K562 (cell line): ENCODE measurements around the gene CCNY. TPM values are rescaled to one million over a fixed set of nuclear protein-coding genes. Genes with fewer than 3 reads are reported as not detected.

Experiments used
- ATAC-seq: fragments of 200-7000 bp; cut with Tn5 transposase; 3 replicates; pipeline ENCODE4 v1.9.1; 2020; ENCODE audit warnings: moderate library complexity
- BruUV-seq: library from RNA; stranded (reverse); fragments of 400-500 nt; replicated peaks from 2 replicates; lab custom pipeline; 2021; lab: Mats Ljungman, UMichigan
- CTCF ChIA-PET: fragments of 300-600 bp; formaldehyde crosslinking; extraction: SDS; loops from one replicate; lab custom pipeline; 2021; ENCODE audit warnings: low intra/inter-chr PET ratio; lab: Yijun Ruan, JAX
- POLR2A ChIA-PET: fragments of 300-600, 350-650 bp; sonication (Branson Sonifier 250); formaldehyde crosslinking; extraction: SDS; loops from one replicate; lab custom pipeline; 2021; ENCODE audit warnings: antibody characterized with exemption, inconsistent platforms; lab: Yijun Ruan, JAX
- DNase-seq, 4 experiments: peaks; one replicate each; pipeline versions ENCODE4 v3.0.0 to v3.0.0-alpha.2; 2011 to 2018; ENCODE audit warnings: low spot score in 3 of 4, mixed read lengths in 3 of 4; ENCODE audit errors: extremely low read depth in 1 of 4
- FAIRE-seq: peaks from 2 replicates; lab custom pipeline; 2011; peaks lifted over from hg19 to GRCh38; lab: Jason Lieb, UNC
- H2AFZ ChIP-seq: 2 replicates; pipeline ENCODE4 v1.6.0; 2011; ENCODE audit warnings: low read depth, low read length, control low read depth, inconsistent platforms
- H3K27ac ChIP-seq: fragments of 200-600 bp; 3 replicates; pipeline ENCODE4 v1.8.0; 2011; ENCODE audit warnings: low read depth, mild to moderate bottlenecking, control low read depth, inconsistent platforms, low read length, moderate library complexity, mixed read lengths; ENCODE audit errors: extremely low read depth
- H3K27me3 ChIP-seq, 2 experiments: fragments of 300-600 bp in 1 of 2; 2 replicates in 1 of 2; 3 replicates in 1 of 2; pipeline versions ENCODE4 v1.6.0 to v1.8.0; 2011; ENCODE audit warnings: inconsistent platforms in 2 of 2, low read length in 2 of 2, mild to moderate bottlenecking in 1 of 2, mixed read lengths in 1 of 2, moderate library complexity in 1 of 2; ENCODE audit not compliant: control insufficient read depth in 2 of 2, insufficient read depth in 2 of 2
- H3K36me3 ChIP-seq: fragments of 300-600 bp; 3 replicates; pipeline ENCODE4 v1.8.0; 2011; ENCODE audit warnings: mild to moderate bottlenecking, low read length, inconsistent platforms; ENCODE audit not compliant: control insufficient read depth, insufficient read depth
- H3K4me1 ChIP-seq, 2 experiments: fragments of 200-600 bp in 1 of 2; replicated peaks in 1 of 2; 2 replicates in 1 of 2; 3 replicates in 1 of 2; pipeline versions ENCODE4 v1.5.1 to v1.8.0; 2011; ENCODE audit warnings: inconsistent platforms in 2 of 2, low read length in 2 of 2, mild to moderate bottlenecking in 1 of 2, mixed read lengths in 1 of 2, moderate library complexity in 1 of 2; ENCODE audit not compliant: control insufficient read depth in 2 of 2, insufficient read depth in 2 of 2
- H3K4me2 ChIP-seq: 2 replicates; pipeline ENCODE4 v1.6.1; 2011; ENCODE audit warnings: low read length, control low read depth, inconsistent platforms, mixed read lengths; ENCODE audit not compliant: insufficient read depth
- H3K4me3 ChIP-seq: fragments of 200-600 bp; sonication (generic), shearing (Covaris generic); 2 replicates; pipeline ENCODE4 v1.5.1; 2016; ENCODE audit warnings: control low read depth, inconsistent platforms
- H3K79me2 ChIP-seq: fragments of 200-600 bp; 3 replicates; pipeline ENCODE4 v1.8.0; 2011; ENCODE audit warnings: low read length, inconsistent platforms; ENCODE audit not compliant: control insufficient read depth, insufficient read depth
- H3K9ac ChIP-seq, 2 experiments: 2 replicates each; pipeline versions ENCODE4 v1.6.0 to v1.6.1; 2011; ENCODE audit warnings: low read depth in 2 of 2, low read length in 2 of 2, control low read depth in 1 of 2, inconsistent platforms in 1 of 2, mild to moderate bottlenecking in 1 of 2, mixed read lengths in 1 of 2; ENCODE audit not compliant: insufficient read depth in 1 of 2
- H3K9me1 ChIP-seq: one replicate; pipeline ENCODE4 v1.6.0; 2011; ENCODE audit warnings: inconsistent platforms, mild to moderate bottlenecking, low read length, moderate library complexity; ENCODE audit not compliant: control insufficient read depth, insufficient read depth
- H3K9me3 ChIP-seq: replicated peaks from 2 replicates; pipeline ENCODE4 v1.5.1; 2011; ENCODE audit warnings: low read depth, low read length, inconsistent platforms; ENCODE audit not compliant: control insufficient read depth, insufficient read depth
- H4K20me1 ChIP-seq: replicated peaks from 2 replicates; pipeline ENCODE4 v1.6.1; 2011; ENCODE audit warnings: low read length, inconsistent platforms, mixed read lengths; ENCODE audit not compliant: control insufficient read depth, insufficient read depth
- BACH1 ChIP-seq: fragments of 200-800 bp; sonication (Bioruptor generic); IDR thresholded peaks from 2 replicates; pipeline ENCODE4 v1.6.1; 2016; ENCODE audit warnings: missing genetic modification characterization, missing compliant biosample characterization
- CUX1 ChIP-seq: fragments of 200-800 bp; sonication (Bioruptor generic); IDR thresholded peaks from 2 replicates; pipeline ENCODE4 v1.6.1; 2016; ENCODE audit warnings: missing genetic modification characterization, missing compliant biosample characterization
- NFIC ChIP-seq: fragments of 450-650 bp; IDR thresholded peaks from 2 replicates; pipeline ENCODE4 v1.6.1; 2017; ENCODE audit warnings: mild to moderate bottlenecking, inconsistent platforms
- PCBP1 ChIP-seq: fragments of 200-400 bp; formaldehyde crosslinking; IDR thresholded peaks from 2 replicates; pipeline ENCODE4 v1.6.1; 2018; ENCODE audit warnings: mild to moderate bottlenecking, low read depth, low read length; ENCODE audit not compliant: poor library complexity, severe bottlenecking
- PTBP1 ChIP-seq: fragments of 200-400 bp; formaldehyde crosslinking; IDR thresholded peaks from 2 replicates; pipeline ENCODE4 v1.6.1; 2017; ENCODE audit warnings: low read depth, low read length
- ZBTB34 ChIP-seq: fragments of 250-450 bp; sonication (Bioruptor Pico); IDR thresholded peaks from 2 replicates; pipeline ENCODE4 v1.8.0; 2021; ENCODE audit warnings: mild to moderate bottlenecking, moderate library complexity
- ZC3H8 ChIP-seq: fragments of 450-650 bp; IDR thresholded peaks from 2 replicates; pipeline ENCODE4 v1.6.1; 2017
- ZNF311 ChIP-seq: fragments of 250-450 bp; sonication (Bioruptor Pico); IDR thresholded peaks from 2 replicates; pipeline ENCODE4 v1.4.0; 2020; ENCODE audit warnings: mild to moderate bottlenecking, moderate library complexity
- ZNF398 ChIP-seq: fragments of 250-450 bp; sonication (Bioruptor Pico); IDR thresholded peaks from 2 replicates; pipeline ENCODE4 v1.8.0; 2021; ENCODE audit warnings: moderate library complexity, mild to moderate bottlenecking, inconsistent platforms
- WGBS: fragments of 100-300 bp; shearing (Covaris generic); methylation state at CpG from one replicate; pipeline ENCODE4 v1.1.6; 2016; ENCODE audit warnings: low coverage, mixed read lengths; ENCODE audit not compliant: insufficient coverage; ENCODE audit errors: missing lambda C conversion rate; 5-methylcytosine and 5-hydroxymethylcytosine counted together
- in situ Hi-C: fragments of 300-500 bp; cut with MboI; formaldehyde crosslinking; loops from 4 replicates; pipeline ENCODE4 v1.15.0; 2018; ENCODE audit warnings: inconsistent platforms, mixed read lengths
- intact Hi-C: fragments of 100-400 bp; cut with micrococcal nuclease; formaldehyde crosslinking; loops from 2 replicates; pipeline ENCODE4 v1.14.2; 2022
- polyA plus RNA-seq, 8 experiments: library from polyadenylated mRNA; depleted of rRNA in 4 of 8; stranded (reverse) in 5 of 8; unstranded in 3 of 8; fragments of >200 nt; fragmentation: Nextera tagmentation in 2 of 8; fragmentation: Illumina TruSeq in 1 of 8; extraction: Ambion mirVana in 2 of 8; extraction: Trizol in 1 of 8; gene quantifications; 2 replicates each; pipeline versions ENCODE4 v1.2.1 to v1.2.3, GENCODE V29; 2011 to 2014; ENCODE audit warnings: inconsistent platforms in 1 of 8, missing spikeins in 1 of 8
- total RNA-seq, 7 experiments: library from RNA; depleted of rRNA in 6 of 7; stranded (reverse); fragments of >200 nt in 6 of 7; fragmentation: Illumina TruSeq in 2 of 7; extraction: Trizol in 2 of 7; gene quantifications; 2 replicates each; pipeline versions ENCODE4 v1.2.1 to v1.2.3, GENCODE V29; 2011 to 2021; ENCODE audit warnings: low replicate concordance in 1 of 7

CCNY gene
- total and polyA plus RNA-seq, 9 of the 15 experiments (the other 6 are each of a cell fraction or from before 2014, with no cell fraction given) = 8.4 to 109 (median 38.6) TPM

DNA sequence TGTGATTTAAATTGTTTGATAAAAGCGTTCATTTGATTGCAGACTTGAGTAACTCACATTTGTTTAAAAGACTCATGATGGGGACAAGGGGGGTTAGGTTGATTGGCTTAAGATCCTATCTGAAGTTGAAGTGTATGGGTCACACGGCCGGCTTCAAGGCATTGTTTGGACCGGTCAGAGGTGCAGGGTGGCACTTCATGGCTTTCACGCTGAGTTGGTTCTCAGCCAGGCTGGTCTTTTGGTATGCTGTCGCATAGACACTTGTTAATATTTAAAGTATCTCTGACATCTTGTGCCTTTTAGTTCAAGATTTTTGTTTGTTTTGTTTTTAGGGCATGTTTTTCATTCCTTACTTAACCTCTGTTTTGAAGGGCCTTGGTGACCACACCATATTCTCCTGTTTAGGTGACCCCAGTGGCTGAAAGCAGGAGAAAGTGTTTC, 58.1 kb downstream of the CCNY start:
- intact Hi-C loops = loop anchor here (5.0 kb wide), 1 partner anchor 58 kb away; no protein-coding TSS in a partner anchor
- no peaks in the 10 kb centered on the region; the same call in 2 of the 3 replicates for H3K36me3 ChIP-seq
- H3K9me3 ChIP-seq = peaks cover 14% of the 10 kb centered on the region
- no peak overlapping the region for H3K4me3 ChIP-seq
- in situ Hi-C loops = no loop called here
- H4K20me1 ChIP-seq = 0 out of 2 replicates have a peak, but pooled peaks cover 3% of the 10 kb centered on the region
- POLR2A ChIA-PET = no interaction called here
- CTCF ChIA-PET = no interaction called here
- ATAC-seq (no peak), DNase-seq (no peak), FAIRE-seq (no peak)
- H3K9ac ChIP-seq = 0 out of 4 replicates have a peak overlapping the region, but pooled peaks of 1 of the 2 experiments have one; percentile 13
- H3K27me3 ChIP-seq = no peaks in the 10 kb centered on the region
- no TSS peak for BruUV-seq
- H3K27ac ChIP-seq = peak overlapping the region; percentile 23; the same call in 1 of the 3 replicates
- H2AFZ ChIP-seq = no peak overlapping the region
- H3K79me2 ChIP-seq = peaks cover 100% of the 10 kb centered on the region
- peaks cover 3% of the 10 kb centered on the region for H3K9me1 ChIP-seq
- H3K4me1 ChIP-seq = peaks cover 25 to 97% of the 10 kb centered on the region in 2 experiments
- H3K4me2 ChIP-seq = peak overlapping the region; percentile 32; the same call in 1 of the 2 replicates
- 36% methylated on average over 6 of the region's 6 CpGs for WGBS
- TF ChIP-seq CUX1 (CRISPR knock-in tag) (0 out of 2 replicates have a peak, but pooled peaks have one; percentile 22), ZBTB34 (CRISPR knock-in tag) (no peak), ZC3H8 (no peak), PCBP1 (no peak), ZNF311 (CRISPR knock-in tag) (0 out of 2 replicates have a peak, but pooled peaks have one; percentile 51), PTBP1 (no peak), ZNF398 (CRISPR knock-in tag) (no peak), BACH1 (tag) (no peak), NFIC (no peak)
